Breast epithelium (tissue), 4 donors: ENCODE data around the gene POC1A. TPM values are rescaled to one million over a fixed set of nuclear protein-coding genes. Genes with fewer than 3 reads are reported as not detected.

ENCODE experiments used
- DNase-seq, 2 donors: peaks; one replicate each; pipeline ENCODE4 v3.0.0-alpha.2; 2019; ENCODE audit warnings: low spot score in 2 of 2
- H3K27ac ChIP-seq, 2 donors: fragments of 200-600 bp; sonication (generic) in 1 of 2; one replicate each; pipeline ENCODE4 v1.5.1; 2016 to 2019; ENCODE audit warnings: mild to moderate bottlenecking in 1 of 2
- H3K27me3 ChIP-seq, 2 donors: fragments of 200-600 bp; sonication (generic) in 1 of 2; one replicate each; pipeline versions ENCODE4 v1.5.1 to v1.6.0; 2017 to 2019; ENCODE audit warnings: control low read depth in 1 of 2, mild to moderate bottlenecking in 1 of 2
- H3K36me3 ChIP-seq: fragments of 200-600 bp; one replicate; pipeline ENCODE4 v1.5.1; 2019
- H3K4me1 ChIP-seq, 2 donors: fragments of 200-600 bp; sonication (generic); one replicate each; pipeline ENCODE4 v1.5.1; 2016 to 2019; ENCODE audit warnings: control low read depth in 1 of 2
- H3K4me3 ChIP-seq, 3 donors: fragments of 200-600 bp; sonication (generic); 1 replicate in 2 of 3; 2 replicates in 1 of 3; pipeline ENCODE4 v1.5.1; 2016 to 2019; ENCODE audit warnings: mild to moderate bottlenecking in 3 of 3, moderate library complexity in 2 of 3
- H3K9me3 ChIP-seq, 2 donors: fragments of 200-600 bp; sonication (generic) in 1 of 2; one replicate each; pipeline ENCODE4 v1.5.1; 2016 to 2019; ENCODE audit warnings: control low read depth in 1 of 2
- POLR2A ChIP-seq: fragments of 450-650 bp; IDR thresholded peaks from one replicate; pipeline ENCODE4 v1.6.1; 2016; ENCODE audit warnings: antibody characterized with exemption, mild to moderate bottlenecking, moderate library complexity
- POLR2AphosphoS5 ChIP-seq, 3 donors: sonication (generic); formaldehyde crosslinking; IDR thresholded peaks; one replicate each; pipeline ENCODE4 v1.6.1; 2017; ENCODE audit warnings: antibody characterized with exemption in 3 of 3
- intact Hi-C: fragments of 100-400 bp; cut with DNase I; formaldehyde crosslinking; loops from one replicate; pipeline ENCODE4 v1.15.1; 2023; ENCODE audit warnings: low total_unique reads
- total RNA-seq, 3 donors: library from RNA; depleted of rRNA; stranded (reverse); fragments of >200 nt; gene quantifications; one replicate each; pipeline ENCODE4 v1.1.0, GENCODE V29; 2016
- TF ChIP-seq, protein P1 (sequence below), 3 donors: fragments of 450-650 bp; IDR thresholded peaks; one replicate each; pipeline ENCODE4 v1.5.1; 2016 to 2017; ENCODE audit warnings: antibody characterized with exemption in 3 of 3, mild to moderate bottlenecking in 3 of 3, moderate library complexity in 3 of 3

The POC1A gene
- total RNA-seq, 3 donors from 2014 or later = 1.9 to 2.7 (median 2.6) TPM

DNA sequence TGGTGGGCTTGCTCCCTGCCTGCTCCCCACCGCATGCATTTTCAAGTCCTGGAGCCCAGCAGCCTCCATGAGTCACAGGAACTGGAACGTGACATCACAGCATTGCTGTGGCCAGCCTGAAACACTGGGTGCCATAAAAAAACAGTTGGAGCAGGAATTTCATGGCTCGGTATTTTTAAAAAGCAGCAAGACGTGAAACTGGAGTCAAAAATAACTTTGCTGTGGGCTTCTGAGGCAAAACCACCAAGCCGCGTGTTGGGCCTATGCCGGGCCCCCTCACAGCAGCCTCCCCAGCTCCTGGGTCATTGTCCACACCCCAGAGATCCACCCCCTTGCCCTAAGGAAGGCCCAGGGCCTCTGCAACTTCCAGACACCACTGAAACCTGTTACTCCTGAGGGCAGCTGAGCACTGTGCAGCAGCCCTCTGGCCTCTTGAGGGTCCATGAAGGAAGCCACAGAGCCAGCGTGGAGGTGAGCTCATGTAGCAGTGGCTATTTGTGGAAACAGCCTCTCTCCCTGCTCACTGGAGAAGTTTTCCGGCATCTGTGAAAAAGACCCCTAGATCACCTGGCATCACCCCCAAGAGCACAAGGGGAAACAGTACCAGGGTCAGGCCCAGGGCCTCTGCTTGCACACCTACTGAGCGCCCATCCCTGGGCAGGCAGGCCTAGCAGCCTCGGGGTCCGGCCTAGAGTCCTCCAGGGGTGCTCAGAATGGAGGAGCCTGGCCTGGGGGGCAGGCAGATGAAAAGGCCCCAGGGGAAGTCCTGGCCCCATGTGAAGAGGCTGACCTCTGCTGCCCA is 63.9 kb downstream of the POC1A start:
- Histone ChIP-seq H3K27ac (peak overlapping the region; percentile 61 to 93), H3K9me3 (no peaks in the 10 kb centered on the region), H3K4me3 (no peak overlapping the region), H3K36me3 (no peaks in the 10 kb centered on the region), H3K4me1 (no peaks in the 10 kb centered on the region), H3K27me3 (no peaks in the 10 kb centered on the region)
- no peak for DNase-seq
- intact Hi-C loops = no loop called here
- TF ChIP-seq, protein P1, sequence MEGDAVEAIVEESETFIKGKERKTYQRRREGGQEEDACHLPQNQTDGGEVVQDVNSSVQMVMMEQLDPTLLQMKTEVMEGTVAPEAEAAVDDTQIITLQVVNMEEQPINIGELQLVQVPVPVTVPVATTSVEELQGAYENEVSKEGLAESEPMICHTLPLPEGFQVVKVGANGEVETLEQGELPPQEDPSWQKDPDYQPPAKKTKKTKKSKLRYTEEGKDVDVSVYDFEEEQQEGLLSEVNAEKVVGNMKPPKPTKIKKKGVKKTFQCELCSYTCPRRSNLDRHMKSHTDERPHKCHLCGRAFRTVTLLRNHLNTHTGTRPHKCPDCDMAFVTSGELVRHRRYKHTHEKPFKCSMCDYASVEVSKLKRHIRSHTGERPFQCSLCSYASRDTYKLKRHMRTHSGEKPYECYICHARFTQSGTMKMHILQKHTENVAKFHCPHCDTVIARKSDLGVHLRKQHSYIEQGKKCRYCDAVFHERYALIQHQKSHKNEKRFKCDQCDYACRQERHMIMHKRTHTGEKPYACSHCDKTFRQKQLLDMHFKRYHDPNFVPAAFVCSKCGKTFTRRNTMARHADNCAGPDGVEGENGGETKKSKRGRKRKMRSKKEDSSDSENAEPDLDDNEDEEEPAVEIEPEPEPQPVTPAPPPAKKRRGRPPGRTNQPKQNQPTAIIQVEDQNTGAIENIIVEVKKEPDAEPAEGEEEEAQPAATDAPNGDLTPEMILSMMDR (IDR thresholded peaks at IDR 0.05) = no peak
- TF ChIP-seq POLR2AphosphoS5 (IDR thresholded peaks at IDR 0.05) (no peak), POLR2A (no peak)

DNA sequence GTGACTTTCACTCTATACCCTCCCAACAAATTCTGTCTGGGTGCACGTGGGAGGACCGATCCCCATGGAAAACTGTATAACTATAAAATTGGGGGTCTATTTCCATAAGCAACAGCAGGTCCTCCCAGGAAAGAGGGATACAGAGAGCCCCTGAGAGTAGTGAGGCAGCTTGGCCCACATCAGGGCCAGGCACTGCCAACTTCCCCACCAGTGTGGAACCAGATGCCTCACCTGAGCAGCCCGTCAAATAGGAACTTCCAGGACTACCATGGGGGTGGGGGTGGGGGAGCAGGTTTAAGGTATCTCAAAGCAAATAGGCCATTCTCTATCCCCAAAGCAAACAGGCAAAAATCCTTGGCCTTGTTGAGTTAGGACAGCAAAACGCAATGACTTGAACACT is 64.5 kb downstream of the POC1A start:
- Histone ChIP-seq H3K27ac (peak overlapping the region; percentile 61 to 93), H3K9me3 (no peaks in the 10 kb centered on the region), H3K4me1 (no peaks in the 10 kb centered on the region), H3K27me3 (no peaks in the 10 kb centered on the region), H3K4me3 (no peak overlapping the region), H3K36me3 (no peaks in the 10 kb centered on the region)
- intact Hi-C loops = no loop called here
- TF ChIP-seq, protein P1 (IDR thresholded peaks at IDR 0.05) = no peak
- no peak for TF ChIP-seq POLR2A
- TF ChIP-seq POLR2AphosphoS5 (IDR thresholded peaks at IDR 0.05) = no peak
- DNase-seq = no peak

DNA sequence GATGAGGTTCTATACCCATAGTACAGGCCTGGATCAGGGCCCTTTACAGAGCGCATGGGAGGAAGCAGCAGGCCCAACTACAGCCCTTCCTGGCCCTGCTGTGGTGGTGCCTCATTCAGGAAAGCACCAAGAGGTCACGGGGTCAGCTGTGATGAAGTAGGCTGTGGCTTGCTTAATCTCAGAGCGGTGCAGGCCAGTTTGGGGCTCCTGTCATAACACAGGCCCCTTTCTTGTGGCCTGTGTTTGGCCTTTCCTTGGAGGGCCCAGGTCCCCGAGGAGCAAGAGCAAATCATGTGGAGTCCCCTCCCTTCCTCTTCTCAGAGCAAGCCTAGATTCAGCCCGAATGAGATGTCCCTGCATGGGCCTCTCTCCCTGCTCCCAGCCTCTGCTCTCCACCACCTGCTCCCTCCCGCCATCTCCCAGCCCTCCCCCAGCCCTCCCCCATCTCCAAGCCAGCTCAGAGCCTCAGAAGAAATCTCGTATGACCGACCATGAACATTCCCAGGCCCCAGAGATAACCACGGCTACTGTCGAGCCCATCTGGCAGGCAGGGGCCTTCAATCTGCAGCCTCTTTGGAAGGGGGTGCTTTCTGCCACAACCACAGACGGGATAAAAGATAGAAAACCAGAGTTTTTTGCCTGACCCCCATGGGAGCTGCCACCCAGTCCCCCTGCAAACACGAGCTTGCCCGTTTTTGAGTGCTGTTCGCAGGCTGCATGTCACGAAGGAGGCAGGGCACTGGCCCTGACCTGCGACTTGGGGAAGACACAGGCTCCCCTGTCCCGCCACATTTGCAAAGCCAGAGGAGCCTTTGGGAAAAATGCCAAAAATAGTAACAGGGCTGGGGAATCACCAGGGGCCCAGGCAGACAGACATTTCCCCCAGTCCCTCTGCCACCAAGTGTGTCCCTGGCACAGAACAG is 65.5 kb downstream of the POC1A start:
- H3K27me3 ChIP-seq = no peaks in the 10 kb centered on the region
- H3K36me3 ChIP-seq = no peaks in the 10 kb centered on the region
- H3K27ac ChIP-seq = peak overlapping the region in 1 of 2 donors; percentile 93
- no peaks in the 10 kb centered on the region for H3K9me3 ChIP-seq
- intact Hi-C loops = no loop called here
- DNase-seq = no peak
- H3K4me1 ChIP-seq = no peaks in the 10 kb centered on the region
- no peak overlapping the region for H3K4me3 ChIP-seq
- TF ChIP-seq POLR2A = no peak
- TF ChIP-seq POLR2AphosphoS5 (IDR thresholded peaks at IDR 0.05) = no peak
- TF ChIP-seq, protein P1 (IDR thresholded peaks at IDR 0.05) = no peak

DNA sequence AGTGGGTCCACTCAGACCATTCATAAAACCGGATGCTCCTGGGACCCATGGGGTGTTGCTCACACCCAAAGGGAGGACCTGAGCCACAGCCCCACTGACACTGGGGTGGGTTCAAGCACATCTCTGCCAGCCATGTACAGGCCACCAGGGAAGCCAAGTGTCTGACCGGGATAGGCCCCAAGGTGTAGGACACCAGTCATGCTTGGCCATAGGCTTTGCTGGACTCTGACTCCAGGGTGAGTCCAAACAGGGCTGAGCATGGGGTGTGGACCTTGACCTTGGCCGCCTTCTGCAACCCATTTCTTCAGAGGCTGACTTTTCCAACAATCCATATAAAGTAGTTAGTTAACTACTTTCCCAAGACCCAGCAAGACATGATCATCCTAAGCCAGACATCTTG is 66.5 kb downstream of the POC1A start:
- no peaks in the 10 kb centered on the region for H3K9me3 ChIP-seq
- H3K4me1 ChIP-seq = no peaks in the 10 kb centered on the region
- H3K27me3 ChIP-seq = no peaks in the 10 kb centered on the region
- TF ChIP-seq POLR2AphosphoS5 (IDR thresholded peaks at IDR 0.05) (no peak), POLR2A (no peak)
- TF ChIP-seq, protein P1 (IDR thresholded peaks at IDR 0.05) = no peak
- no peaks in the 10 kb centered on the region for H3K36me3 ChIP-seq
- H3K27ac ChIP-seq = peak overlapping the region in 1 of 2 donors; percentile 93
- no peak for DNase-seq
- no peak overlapping the region for H3K4me3 ChIP-seq
- intact Hi-C loops = no loop called here
